Endothelial cell of umbilical vein (primary cell): ENCODE measurements around the gene KANSL1. TPM values are rescaled to one million over a fixed set of nuclear protein-coding genes. Genes with fewer than 3 reads are reported as not detected.

ENCODE experiments used
- BruUV-seq: library from RNA; stranded (reverse); fragments of 400-500 nt; replicated peaks from 2 replicates; lab custom pipeline; 2021; lab: Mats Ljungman, UMichigan
- CTCF ChIA-PET: fragments of 300-600, 350-600 bp; sonication (Branson Sonifier 250); formaldehyde crosslinking; loops from one replicate; lab custom pipeline; 2021; ENCODE audit warnings: antibody characterized with exemption, inconsistent platforms; lab: Charles Lee
- POLR2A ChIA-PET: fragments of 300-600, 350-600 bp; sonication (Branson Sonifier 250); formaldehyde crosslinking; loops from one replicate; lab custom pipeline; 2021; ENCODE audit warnings: antibody characterized with exemption, inconsistent platforms; lab: Charles Lee
- DNase-seq: peaks from one replicate; pipeline ENCODE4 v3.0.0-alpha.2; 2011; ENCODE audit warnings: low read depth, low spot score
- FAIRE-seq: peaks from 2 replicates; lab custom pipeline; 2011; peaks lifted over from hg19 to GRCh38; lab: Jason Lieb, UNC
- H2AFZ ChIP-seq: 2 replicates; pipeline ENCODE4 v1.6.0; 2012; ENCODE audit warnings: low read depth, low read length, control low read depth, inconsistent platforms
- H3K27ac ChIP-seq: 2 replicates; pipeline ENCODE4 v1.5.1; 2011; ENCODE audit warnings: low read depth, mild to moderate bottlenecking, control low read depth, low read length, moderate library complexity; ENCODE audit not compliant: insufficient read depth
- H3K27me3 ChIP-seq, 2 experiments: 2 replicates each; pipeline versions ENCODE4 v1.6.0 to v1.6.1; 2011; ENCODE audit warnings: low read length in 2 of 2, mixed read lengths in 1 of 2; ENCODE audit not compliant: control insufficient read depth in 2 of 2, insufficient read depth in 2 of 2
- H3K36me3 ChIP-seq, 2 experiments: 2 replicates in 1 of 2; 3 replicates in 1 of 2; pipeline ENCODE4 v1.5.1; 2011; ENCODE audit warnings: low read length in 2 of 2, mild to moderate bottlenecking in 1 of 2, moderate library complexity in 1 of 2; ENCODE audit not compliant: control insufficient read depth in 2 of 2, insufficient read depth in 2 of 2; ENCODE audit errors: extremely low read depth in 1 of 2
- H3K4me1 ChIP-seq: 3 replicates; pipeline ENCODE4 v1.5.1; 2011; ENCODE audit warnings: mild to moderate bottlenecking, low read length; ENCODE audit not compliant: control insufficient read depth, insufficient read depth; ENCODE audit errors: extremely low read depth
- H3K4me2 ChIP-seq: 2 replicates; pipeline ENCODE4 v1.6.1; 2011; ENCODE audit warnings: low read length, control low read depth, mixed read lengths; ENCODE audit not compliant: insufficient read depth
- H3K4me3 ChIP-seq, 3 experiments: fragments of 200-600 bp in 1 of 3; sonication (generic), shearing (Covaris generic) in 1 of 3; replicated peaks in 1 of 3; 2 replicates each; pipeline ENCODE4 v1.5.1; 2011 to 2016; ENCODE audit warnings: control low read depth in 3 of 3, low read length in 3 of 3, mild to moderate bottlenecking in 2 of 3, inconsistent platforms in 1 of 3, low read depth in 1 of 3, moderate library complexity in 1 of 3; ENCODE audit not compliant: insufficient read depth in 1 of 3
- H3K79me2 ChIP-seq: 2 replicates; pipeline ENCODE4 v1.6.0; 2012; ENCODE audit warnings: low read length, inconsistent platforms; ENCODE audit not compliant: control insufficient read depth, insufficient read depth
- H3K9ac ChIP-seq: replicated peaks from 2 replicates; pipeline ENCODE3; 2011; ENCODE audit warnings: low read length, control low read depth; ENCODE audit not compliant: insufficient read depth; ENCODE audit errors: extremely low read depth
- H3K9me1 ChIP-seq: replicated peaks from 3 replicates; pipeline ENCODE4 v1.6.0; 2011; ENCODE audit warnings: mild to moderate bottlenecking, low read length; ENCODE audit not compliant: control insufficient read depth, insufficient read depth; ENCODE audit errors: extremely low read depth
- H3K9me3 ChIP-seq: replicated peaks from 2 replicates; pipeline ENCODE4 v1.5.1; 2012; ENCODE audit warnings: low read length, inconsistent platforms; ENCODE audit not compliant: control insufficient read depth, insufficient read depth
- H4K20me1 ChIP-seq: replicated peaks from 2 replicates; pipeline ENCODE3; 2011; ENCODE audit warnings: mild to moderate bottlenecking, low read length; ENCODE audit not compliant: control insufficient read depth, insufficient read depth; ENCODE audit errors: extremely low read depth
- EZH2 ChIP-seq: IDR thresholded peaks from 2 replicates; pipeline ENCODE4 v1.6.1; 2012; ENCODE audit warnings: borderline replicate concordance, low read depth, mild to moderate bottlenecking, moderate library complexity, low read length, inconsistent platforms; ENCODE audit not compliant: severe bottlenecking
- FOS ChIP-seq: IDR thresholded peaks from 2 replicates; pipeline ENCODE4 v1.6.1; 2011; ENCODE audit warnings: mild to moderate bottlenecking, low read length, moderate library complexity, borderline replicate concordance; ENCODE audit not compliant: insufficient read depth
- GATA2 ChIP-seq: IDR thresholded peaks from 2 replicates; pipeline ENCODE4 v1.7.0; 2011; ENCODE audit warnings: low read depth, mild to moderate bottlenecking, moderate library complexity, mixed read lengths, low read length; ENCODE audit not compliant: insufficient read length, insufficient read depth
- JUN ChIP-seq: IDR thresholded peaks from 2 replicates; pipeline ENCODE4 v1.6.1; 2011; ENCODE audit warnings: borderline replicate concordance, low read depth; ENCODE audit not compliant: insufficient read length, insufficient read depth
- MYC ChIP-seq: IDR thresholded peaks from one replicate; pipeline ENCODE4 v1.6.1; 2011; ENCODE audit warnings: mild to moderate bottlenecking, low read depth, low read length
- POLR2A ChIP-seq: IDR thresholded peaks from 2 replicates; pipeline ENCODE4 v1.6.1; 2012; ENCODE audit warnings: low read depth, mild to moderate bottlenecking, control low read depth, low read length
- POLR2AphosphoS5 ChIP-seq: IDR thresholded peaks from 2 replicates; pipeline ENCODE4 v1.6.1; 2012; ENCODE audit warnings: low read depth, mild to moderate bottlenecking, control low read depth, low read length, moderate library complexity; ENCODE audit not compliant: insufficient read depth
- dilution Hi-C: fragments of 300-500 bp; cut with MboI; formaldehyde crosslinking; loops from one replicate; pipeline ENCODE4 v1.15.0; 2019; ENCODE audit warnings: low sequenced_read_pairs; ENCODE audit not compliant: extremely low pct_ligation_motif_present
- intact Hi-C: fragments of 100-400 bp; cut with micrococcal nuclease; formaldehyde crosslinking; loops from one replicate; pipeline ENCODE4 v1.10.0; 2022
- polyA plus RNA-seq, 4 experiments: library from polyadenylated mRNA; depleted of rRNA in 3 of 4; stranded (reverse) in 3 of 4; unstranded in 1 of 4; fragments of >200 nt; gene quantifications; 2 replicates each; pipeline versions ENCODE4 v1.2.1 to v1.2.3, GENCODE V29; 2011 to 2012; ENCODE audit warnings: missing spikeins in 1 of 4
- total RNA-seq: library from RNA; stranded (reverse); gene quantifications from 2 replicates; pipeline ENCODE4 v1.2.3, GENCODE V29; 2021
- TF ChIP-seq, protein P1 (sequence below): IDR thresholded peaks from 2 replicates; pipeline ENCODE4 v1.6.1; 2011; ENCODE audit not compliant: insufficient read depth, insufficient read length
- TF ChIP-seq, protein P2 (sequence below), 2 donors: IDR thresholded peaks; 1 replicate in 1 of 2; 2 replicates in 1 of 2; pipeline ENCODE4 v1.5.1; 2011; ENCODE audit warnings: low read length in 2 of 2, mild to moderate bottlenecking in 2 of 2, moderate library complexity in 2 of 2, control low read depth in 1 of 2, inconsistent platforms in 1 of 2, low read depth in 1 of 2; ENCODE audit not compliant: insufficient read depth in 1 of 2; ENCODE audit errors: extremely low read depth in 1 of 2

The KANSL1 gene
- total and polyA plus RNA-seq, 2 donors (not counting 3 experiments of a cell fraction or from before 2014, with no cell fraction given), result 29.1 to 74.0 TPM

DNA sequence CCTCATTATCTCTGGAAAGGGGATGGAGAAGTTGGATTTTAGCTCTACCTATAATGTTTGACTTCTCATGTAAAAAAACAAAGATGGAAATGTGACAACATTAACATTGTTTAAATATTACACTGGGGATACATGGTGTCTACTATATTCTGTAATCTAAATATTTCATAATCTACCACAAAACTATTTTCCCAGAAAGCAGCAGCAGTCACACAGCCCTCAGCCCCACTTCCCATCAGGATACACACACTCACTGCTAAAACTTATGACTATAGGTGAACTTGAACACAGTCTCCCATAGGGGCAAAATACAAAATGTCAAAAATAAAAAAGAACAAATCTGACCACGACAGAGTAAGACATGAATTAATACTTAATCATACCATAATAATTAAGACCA is 95.7 kb downstream of the KANSL1 start:
- no peaks in the 10 kb centered on the region for H3K27me3 ChIP-seq
- peaks cover 0 to 6% of the 10 kb centered on the region in 2 experiments for H3K36me3 ChIP-seq
- no peak overlapping the region for H3K9ac ChIP-seq
- DNase-seq (no peak), FAIRE-seq (no peak)
- H3K4me2 ChIP-seq, result no peak overlapping the region
- H3K9me1 ChIP-seq, result peaks cover 4% of the 10 kb centered on the region
- no peak overlapping the region for H3K4me3 ChIP-seq
- peaks cover 73% of the 10 kb centered on the region for H3K79me2 ChIP-seq
- no TSS peak for BruUV-seq
- ChIA-PET CTCF (interaction anchor here (5.8 kb wide), 1 partner anchor 96 kb away, joined by 28 read pairs; the partner anchor contains the start of gene KANSL1), POLR2A (no interaction called here)
- no peak overlapping the region for H2AFZ ChIP-seq
- peaks cover 23% of the 10 kb centered on the region for H4K20me1 ChIP-seq
- peaks cover 24% of the 10 kb centered on the region for H3K4me1 ChIP-seq
- dilution Hi-C loops (no loop called here), intact Hi-C loops (no loop called here)
- no peaks in the 10 kb centered on the region for H3K9me3 ChIP-seq
- no peak overlapping the region for H3K27ac ChIP-seq
- no peak for TF ChIP-seq POLR2A

DNA sequence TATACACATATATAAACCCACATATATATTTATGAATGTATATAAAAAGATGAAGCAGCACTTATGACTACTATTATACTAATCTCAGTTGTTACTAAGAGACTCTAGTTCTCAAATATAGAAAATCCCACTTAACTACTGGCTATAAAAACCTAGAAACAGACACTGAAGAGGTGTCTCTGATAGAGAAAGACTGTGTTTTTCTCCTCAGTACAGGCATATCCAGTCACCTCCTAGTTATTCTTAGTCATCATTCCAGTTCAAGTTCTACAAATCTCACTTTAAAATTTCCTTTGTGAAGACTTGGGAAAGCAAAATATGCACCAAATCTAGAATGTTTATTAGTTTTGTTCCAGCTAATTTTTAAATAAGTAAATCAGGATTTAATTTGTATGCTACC is 100.2 kb downstream of the KANSL1 start:
- no peak overlapping the region for H3K27ac ChIP-seq
- no peaks in the 10 kb centered on the region for H3K9me1 ChIP-seq
- H3K4me1 ChIP-seq, result no peaks in the 10 kb centered on the region
- no peaks in the 10 kb centered on the region for H3K27me3 ChIP-seq
- H3K4me3 ChIP-seq, result no peak overlapping the region
- CTCF ChIA-PET, result interaction anchor here (1.1 kb wide), 1 partner anchor 9 kb away, joined by 3 read pairs; no protein-coding TSS in a partner anchor
- H4K20me1 ChIP-seq, result peaks cover 21% of the 10 kb centered on the region
- H2AFZ ChIP-seq, result no peak overlapping the region
- peaks cover 73% of the 10 kb centered on the region for H3K79me2 ChIP-seq
- H3K4me2 ChIP-seq, result no peak overlapping the region
- FAIRE-seq, result no peak
- no TSS peak for BruUV-seq
- H3K9ac ChIP-seq, result no peak overlapping the region
- dilution Hi-C loops, result no loop called here
- intact Hi-C loops, result no loop called here
- no peak for TF ChIP-seq MYC
- no peak for TF ChIP-seq POLR2A
- TF ChIP-seq, protein P1, sequence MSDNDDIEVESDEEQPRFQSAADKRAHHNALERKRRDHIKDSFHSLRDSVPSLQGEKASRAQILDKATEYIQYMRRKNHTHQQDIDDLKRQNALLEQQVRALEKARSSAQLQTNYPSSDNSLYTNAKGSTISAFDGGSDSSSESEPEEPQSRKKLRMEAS, result no peak
- no peak for TF ChIP-seq FOS
- TF ChIP-seq POLR2AphosphoS5, result no peak
- no peak for TF ChIP-seq GATA2
- TF ChIP-seq, protein P2, sequence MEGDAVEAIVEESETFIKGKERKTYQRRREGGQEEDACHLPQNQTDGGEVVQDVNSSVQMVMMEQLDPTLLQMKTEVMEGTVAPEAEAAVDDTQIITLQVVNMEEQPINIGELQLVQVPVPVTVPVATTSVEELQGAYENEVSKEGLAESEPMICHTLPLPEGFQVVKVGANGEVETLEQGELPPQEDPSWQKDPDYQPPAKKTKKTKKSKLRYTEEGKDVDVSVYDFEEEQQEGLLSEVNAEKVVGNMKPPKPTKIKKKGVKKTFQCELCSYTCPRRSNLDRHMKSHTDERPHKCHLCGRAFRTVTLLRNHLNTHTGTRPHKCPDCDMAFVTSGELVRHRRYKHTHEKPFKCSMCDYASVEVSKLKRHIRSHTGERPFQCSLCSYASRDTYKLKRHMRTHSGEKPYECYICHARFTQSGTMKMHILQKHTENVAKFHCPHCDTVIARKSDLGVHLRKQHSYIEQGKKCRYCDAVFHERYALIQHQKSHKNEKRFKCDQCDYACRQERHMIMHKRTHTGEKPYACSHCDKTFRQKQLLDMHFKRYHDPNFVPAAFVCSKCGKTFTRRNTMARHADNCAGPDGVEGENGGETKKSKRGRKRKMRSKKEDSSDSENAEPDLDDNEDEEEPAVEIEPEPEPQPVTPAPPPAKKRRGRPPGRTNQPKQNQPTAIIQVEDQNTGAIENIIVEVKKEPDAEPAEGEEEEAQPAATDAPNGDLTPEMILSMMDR (IDR thresholded peaks at IDR 0.05; ENCODE audit: extremely low read depth in 1 of 2, insufficient read depth in 1 of 2, low read depth in 1 of 2, low read length in 2 of 2), result no peak
- TF ChIP-seq EZH2, result no peak
- no peak for TF ChIP-seq JUN
- peaks cover 0 to 15% of the 10 kb centered on the region in 2 experiments for H3K36me3 ChIP-seq
- H3K9me3 ChIP-seq, result no peaks in the 10 kb centered on the region
- POLR2A ChIA-PET, result no interaction called here
- DNase-seq, result no peak
